H1 (cell line): ENCODE data around the gene FGF12. TPM values are rescaled to one million over a fixed set of nuclear protein-coding genes. Genes with fewer than 3 reads are reported as not detected.

Experiments
- CTCF ChIA-PET: fragments of 300-600 bp; sonication (Branson Sonifier 250); formaldehyde crosslinking; loops from one replicate; lab custom pipeline; 2021; ENCODE audit not compliant: partially characterized antibody; lab: Charles Lee
- POLR2A ChIA-PET: fragments of 300-600 bp; sonication (Branson Sonifier 250); formaldehyde crosslinking; loops from one replicate; lab custom pipeline; 2021; ENCODE audit warnings: inconsistent platforms; ENCODE audit not compliant: partially characterized antibody; lab: Charles Lee
- DNase-seq, 2 experiments: peaks; one replicate each; pipeline versions ENCODE4 v3.0.0 to v3.0.0-alpha.2; 2010 to 2022; ENCODE audit warnings: low spot score in 2 of 2, low read depth in 1 of 2, mixed read lengths in 1 of 2
- FAIRE-seq: peaks from 2 replicates; lab custom pipeline; 2011; peaks lifted over from hg19 to GRCh38; lab: Jason Lieb, UNC
- H2AFZ ChIP-seq: 2 replicates; pipeline ENCODE4 v1.8.1; 2012; ENCODE audit warnings: low read length, inconsistent platforms
- H2AK5ac ChIP-seq: 2 replicates; pipeline ENCODE4 v1.6.1; 2013; ENCODE audit warnings: low read depth, low read length
- H2BK120ac ChIP-seq: replicated peaks from 2 replicates; pipeline ENCODE3; 2013; ENCODE audit warnings: low read depth, low read length, inconsistent platforms
- H2BK12ac ChIP-seq: 2 replicates; pipeline ENCODE4 v1.6.1; 2013; ENCODE audit warnings: low read depth, low read length
- H2BK15ac ChIP-seq: 2 replicates; pipeline ENCODE4 v1.6.1; 2013; ENCODE audit warnings: low read length
- H2BK20ac ChIP-seq: 2 replicates; pipeline ENCODE4 v1.6.1; 2013; ENCODE audit warnings: low read length
- H2BK5ac ChIP-seq: 2 replicates; pipeline ENCODE4 v1.6.1; 2013; ENCODE audit warnings: low read depth, low read length
- H3K14ac ChIP-seq: 2 replicates; pipeline ENCODE4 v1.6.1; 2013; ENCODE audit warnings: inconsistent platforms; ENCODE audit not compliant: insufficient read length
- H3K18ac ChIP-seq: 2 replicates; pipeline ENCODE4 v1.6.1; 2013; ENCODE audit warnings: low read length; ENCODE audit errors: extremely low read depth
- H3K23ac ChIP-seq: 2 replicates; pipeline ENCODE4 v1.6.1; 2013; ENCODE audit warnings: inconsistent platforms; ENCODE audit not compliant: insufficient read length
- H3K23me2 ChIP-seq: 2 replicates; pipeline ENCODE4 v1.6.1; 2013; ENCODE audit warnings: low read depth, low read length
- H3K27ac ChIP-seq: 2 replicates; pipeline ENCODE4 v1.6.1; 2011; ENCODE audit warnings: low read depth, low read length, inconsistent platforms
- H3K27me3 ChIP-seq, 4 experiments: replicated peaks in 1 of 4; 1 replicate in 1 of 4; 2 replicates in 3 of 4; pipeline versions ENCODE4 v1.6.1 to v1.8.1; 2011 to 2013; ENCODE audit warnings: low read length in 3 of 4, mild to moderate bottlenecking in 3 of 4, inconsistent platforms in 2 of 4, mixed read lengths in 2 of 4, moderate library complexity in 1 of 4; ENCODE audit not compliant: control insufficient read depth in 3 of 4, insufficient read depth in 3 of 4; ENCODE audit errors: extremely low read depth in 1 of 4
- H3K36me3 ChIP-seq, 4 experiments: 2 replicates each; pipeline versions ENCODE4 v1.6.1 to v1.8.1; 2011 to 2013; ENCODE audit warnings: mild to moderate bottlenecking in 4 of 4, low read length in 3 of 4, moderate library complexity in 2 of 4, control low read depth in 1 of 4, inconsistent platforms in 1 of 4; ENCODE audit not compliant: insufficient read depth in 4 of 4, control insufficient read depth in 2 of 4
- H3K4ac ChIP-seq: replicated peaks from 2 replicates; pipeline ENCODE3; 2013; ENCODE audit warnings: low read length, low read depth, mixed read lengths, inconsistent platforms; ENCODE audit not compliant: insufficient read length
- H3K4me1 ChIP-seq, 4 experiments: replicated peaks in 1 of 4; 1 replicate in 1 of 4; 2 replicates in 3 of 4; pipeline versions ENCODE4 v1.6.1 to v1.8.1; 2011 to 2013; ENCODE audit warnings: low read length in 3 of 4, inconsistent platforms in 2 of 4, mixed read lengths in 1 of 4; ENCODE audit not compliant: insufficient read depth in 4 of 4, control insufficient read depth in 3 of 4
- H3K4me2 ChIP-seq, 2 experiments: 2 replicates each; pipeline versions ENCODE4 v1.6.1 to v1.8.1; 2011 to 2013; ENCODE audit warnings: low read depth in 2 of 2, low read length in 2 of 2, control low read depth in 1 of 2, inconsistent platforms in 1 of 2, mild to moderate bottlenecking in 1 of 2; ENCODE audit not compliant: insufficient read depth in 1 of 2
- H3K4me3 ChIP-seq, 4 experiments: fragments of 200-600, 300-600 bp in 1 of 4; sonication (generic), shearing (Covaris generic), sonication (Bioruptor Twin) in 1 of 4; 2 replicates each; pipeline versions ENCODE4 v1.5.1 to v1.8.1; 2011 to 2016; ENCODE audit warnings: low read length in 4 of 4, low read depth in 3 of 4, control low read depth in 2 of 4, inconsistent platforms in 2 of 4, mild to moderate bottlenecking in 2 of 4, mixed read lengths in 1 of 4, moderate library complexity in 1 of 4; ENCODE audit not compliant: insufficient read depth in 2 of 4; ENCODE audit errors: extremely low read depth in 1 of 4
- H3K56ac ChIP-seq: replicated peaks from 2 replicates; pipeline ENCODE3; 2013; ENCODE audit warnings: low read depth, mild to moderate bottlenecking, mixed read lengths, low read length, inconsistent platforms; ENCODE audit not compliant: insufficient read length
- H3K79me1 ChIP-seq: 2 replicates; pipeline ENCODE4 v1.6.1; 2013; ENCODE audit warnings: low read depth, low read length, control low read depth
- H3K79me2 ChIP-seq, 2 experiments: 2 replicates each; pipeline versions ENCODE4 v1.6.1 to v1.8.1; 2012 to 2013; ENCODE audit warnings: low read length in 2 of 2, mild to moderate bottlenecking in 2 of 2, inconsistent platforms in 1 of 2; ENCODE audit not compliant: insufficient read depth in 2 of 2, control insufficient read depth in 1 of 2
- H3K9ac ChIP-seq, 4 experiments: replicated peaks in 1 of 4; 1 replicate in 1 of 4; 2 replicates in 3 of 4; pipeline versions ENCODE4 v1.6.1 to v1.8.1; 2011 to 2013; ENCODE audit warnings: low read depth in 3 of 4, low read length in 3 of 4, control low read depth in 2 of 4, mild to moderate bottlenecking in 2 of 4, moderate library complexity in 2 of 4, inconsistent platforms in 1 of 4; ENCODE audit errors: extremely low read depth in 1 of 4
- H3K9me3 ChIP-seq, 2 experiments: 2 replicates each; pipeline versions ENCODE4 v1.6.1 to v1.8.1; 2012 to 2013; ENCODE audit warnings: mild to moderate bottlenecking in 2 of 2, moderate library complexity in 2 of 2, control low read depth in 1 of 2, inconsistent platforms in 1 of 2, low read depth in 1 of 2, low read length in 1 of 2, mixed read lengths in 1 of 2; ENCODE audit not compliant: insufficient read depth in 2 of 2
- H4K20me1 ChIP-seq, 2 experiments: replicated peaks in 1 of 2; 2 replicates each; pipeline versions ENCODE3 to v1.8.1; 2011 to 2013; ENCODE audit warnings: inconsistent platforms in 2 of 2, low read length in 2 of 2, mild to moderate bottlenecking in 1 of 2; ENCODE audit not compliant: insufficient read depth in 2 of 2, control insufficient read depth in 1 of 2
- H4K5ac ChIP-seq: 2 replicates; pipeline ENCODE4 v1.6.1; 2013; ENCODE audit warnings: low read length, low read depth, mixed read lengths, inconsistent platforms; ENCODE audit not compliant: insufficient read length
- H4K8ac ChIP-seq: 2 replicates; pipeline ENCODE4 v1.8.0; 2013; ENCODE audit warnings: mild to moderate bottlenecking, moderate library complexity, low read length, inconsistent platforms; ENCODE audit not compliant: insufficient read depth; ENCODE audit errors: extremely low read depth
- H4K91ac ChIP-seq: replicated peaks from 2 replicates; pipeline ENCODE3; 2013; ENCODE audit warnings: low read length, mixed read lengths, inconsistent platforms; ENCODE audit not compliant: insufficient read length
- E2F6 ChIP-seq: IDR thresholded peaks from 2 replicates; pipeline ENCODE4 v1.6.1; 2012; ENCODE audit warnings: inconsistent platforms
- WGBS, 2 experiments: shearing (Covaris generic) in 1 of 2; methylation state at CpG; one replicate each; pipeline versions ENCODE4 v1.1.6 to v1.1.7; 2013 to 2015; ENCODE audit warnings: low lambda C conversion rate in 2 of 2, mixed read lengths in 2 of 2, inconsistent platforms in 1 of 2, low coverage in 1 of 2, missing lambda C conversion rate in 1 of 2; ENCODE audit not compliant: insufficient replicate concordance in 2 of 2, insufficient coverage in 1 of 2, insufficient read length in 1 of 2; ENCODE audit errors: extremely low coverage in 1 of 2, missing lambda C conversion rate in 1 of 2; 5-methylcytosine and 5-hydroxymethylcytosine counted together
- polyA plus RNA-seq, 7 experiments: library from polyadenylated mRNA; depleted of rRNA in 3 of 7; stranded (reverse) in 5 of 7; unstranded in 2 of 7; fragments of >200 nt in 5 of 7; fragments of 200-250 nt in 2 of 7; gene quantifications; 1 replicate in 5 of 7; 2 replicates in 1 of 7; 4 replicates in 1 of 7; pipeline versions ENCODE4 v1.2.1 to v1.2.3, GENCODE V29; 2011 to 2013; ENCODE audit warnings: missing spikeins in 2 of 7, mixed read lengths in 2 of 7
- total RNA-seq: library from RNA; stranded (reverse); fragmentation: NEBNext Ultra II Directional; extraction: Animal tissue kit (Norgen Biotek cat#: 25700); gene quantifications from 2 replicates; pipeline ENCODE4 v1.2.1, GENCODE V29; 2021
- TF ChIP-seq, protein P1 (sequence below): IDR thresholded peaks from 2 replicates; pipeline ENCODE4 v1.6.1; 2012; ENCODE audit warnings: low read length, inconsistent platforms

The FGF12 gene
- total and polyA plus RNA-seq, 2 of the 8 experiments (the other 6 are each of a cell fraction or from before 2014, with no cell fraction given) = 4.1 to 16.6 TPM

- WGBS, 2 experiments = 91% methylated on average over 2 of the region's 2 CpGs; no CpG with 5 or more reads in 1 of the 2 experiments
- Histone ChIP-seq H4K5ac (no peak overlapping the region), H2AFZ (no peak overlapping the region), H2BK20ac (no peak overlapping the region), H3K23ac (no peak overlapping the region), H3K4me1 (no peaks in the 10 kb centered on the region), H2BK5ac (no peak overlapping the region), H3K79me2 (no peaks in the 10 kb centered on the region), H2BK12ac (no peak overlapping the region), H3K56ac (no peak overlapping the region), H3K36me3 (no peaks in the 10 kb centered on the region), H3K4me3 (no peak overlapping the region), H3K27me3 (no peaks in the 10 kb centered on the region), H3K4ac (no peak overlapping the region), H4K8ac (no peak overlapping the region), H2BK120ac (no peak overlapping the region), H4K20me1 (no peaks in the 10 kb centered on the region), H3K4me2 (no peak overlapping the region), H3K27ac (no peak overlapping the region), H2AK5ac (no peak overlapping the region), H4K91ac (no peak overlapping the region), H3K9me3 (no peaks in the 10 kb centered on the region), H3K18ac (no peak overlapping the region), H3K14ac (no peak overlapping the region), H3K9ac (no peak overlapping the region), H3K23me2 (no peaks in the 10 kb centered on the region), H2BK15ac (no peak overlapping the region), H3K79me1 (no peaks in the 10 kb centered on the region)
- CTCF ChIA-PET = interaction anchor here (0.5 to 1.0 kb wide), 2 partner anchors 646 to 1301 kb away, joined by 3 read pairs; no protein-coding TSS in a partner anchor
- FAIRE-seq (no peak), DNase-seq (no peak)
- POLR2A ChIA-PET = no interaction called here
- TF ChIP-seq E2F6 = no peak
- TF ChIP-seq, protein P1, sequence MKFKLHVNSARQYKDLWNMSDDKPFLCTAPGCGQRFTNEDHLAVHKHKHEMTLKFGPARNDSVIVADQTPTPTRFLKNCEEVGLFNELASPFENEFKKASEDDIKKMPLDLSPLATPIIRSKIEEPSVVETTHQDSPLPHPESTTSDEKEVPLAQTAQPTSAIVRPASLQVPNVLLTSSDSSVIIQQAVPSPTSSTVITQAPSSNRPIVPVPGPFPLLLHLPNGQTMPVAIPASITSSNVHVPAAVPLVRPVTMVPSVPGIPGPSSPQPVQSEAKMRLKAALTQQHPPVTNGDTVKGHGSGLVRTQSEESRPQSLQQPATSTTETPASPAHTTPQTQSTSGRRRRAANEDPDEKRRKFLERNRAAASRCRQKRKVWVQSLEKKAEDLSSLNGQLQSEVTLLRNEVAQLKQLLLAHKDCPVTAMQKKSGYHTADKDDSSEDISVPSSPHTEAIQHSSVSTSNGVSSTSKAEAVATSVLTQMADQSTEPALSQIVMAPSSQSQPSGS = no peak
Observed at GRCh38 chr3:192482809-192483208, 244.5 kb downstream of the FGF12 start.
